HepG2 (cell line): ENCODE results near the gene ERC1. TPM values are rescaled to one million over a fixed set of nuclear protein-coding genes. Genes with fewer than 3 reads are reported as not detected.

Source experiments
- ATAC-seq: fragments of 200-7000 bp; cut with Tn5 transposase; 3 replicates; pipeline ENCODE4 v1.9.1; 2020; ENCODE audit warnings: mild to moderate bottlenecking, moderate library complexity
- BruUV-seq: library from RNA; stranded (reverse); fragments of 400-500 nt; replicated peaks from 2 replicates; lab custom pipeline; 2021; lab: Mats Ljungman, UMichigan
- CTCF ChIA-PET: fragments of 300-600 bp; formaldehyde crosslinking; extraction: SDS; loops from one replicate; lab custom pipeline; 2021; ENCODE audit warnings: low total read pairs, inconsistent platforms, low intra/inter-chr PET ratio; lab: Yijun Ruan, JAX
- POLR2A ChIA-PET: fragments of 350-600 bp; sonication (Branson Sonifier 250); formaldehyde crosslinking; loops from one replicate; lab custom pipeline; 2020; ENCODE audit warnings: antibody characterized with exemption, inconsistent platforms; lab: Yijun Ruan, JAX
- DNase-seq: peaks from one replicate; pipeline ENCODE4 v3.0.0-alpha.2; 2015; ENCODE audit warnings: low spot score
- FAIRE-seq: peaks from 3 replicates; lab custom pipeline; 2011; peaks lifted over from hg19 to GRCh38; lab: Jason Lieb, UNC
- H2AFZ ChIP-seq: one replicate; pipeline ENCODE4 v1.6.1; 2011; ENCODE audit warnings: low read length, inconsistent platforms
- H3K27ac ChIP-seq: fragments of 300-600 bp; 3 replicates; pipeline ENCODE4 v1.8.0; 2011; ENCODE audit warnings: mixed run types, mild to moderate bottlenecking, mixed read lengths, low read length, inconsistent platforms; ENCODE audit not compliant: insufficient read depth; ENCODE audit errors: extremely low read length
- H3K27me3 ChIP-seq, 2 experiments: fragments of 200-600 bp in 1 of 2; 2 replicates in 1 of 2; 3 replicates in 1 of 2; pipeline versions ENCODE4 v1.6.0 to v1.8.0; 2011; ENCODE audit warnings: low read length in 2 of 2, mild to moderate bottlenecking in 2 of 2, moderate library complexity in 2 of 2, inconsistent platforms in 1 of 2; ENCODE audit not compliant: insufficient read depth in 2 of 2, control insufficient read depth in 1 of 2
- H3K36me3 ChIP-seq, 2 experiments: fragments of 200-600 bp in 1 of 2; replicated peaks in 1 of 2; 2 replicates in 1 of 2; 3 replicates in 1 of 2; pipeline versions ENCODE4 v1.5.1 to v1.8.0; 2011; ENCODE audit warnings: low read length in 2 of 2, inconsistent platforms in 1 of 2; ENCODE audit not compliant: insufficient read depth in 2 of 2, control insufficient read depth in 1 of 2
- H3K4me1 ChIP-seq: 2 replicates; pipeline ENCODE4 v1.5.1; 2012; ENCODE audit warnings: low read length, inconsistent platforms; ENCODE audit not compliant: insufficient read depth
- H3K4me2 ChIP-seq: 2 replicates; pipeline ENCODE4 v1.6.0; 2011; ENCODE audit warnings: low read depth, low read length, inconsistent platforms
- H3K4me3 ChIP-seq, 3 experiments: fragments of 200-600 bp in 1 of 3; sonication (generic), shearing (Covaris generic) in 1 of 3; replicated peaks in 1 of 3; 2 replicates each; pipeline ENCODE4 v1.5.1; 2011 to 2016; ENCODE audit warnings: low read length in 3 of 3, inconsistent platforms in 2 of 3, low read depth in 2 of 3, mild to moderate bottlenecking in 2 of 3, control low read depth in 1 of 3, mixed read lengths in 1 of 3; ENCODE audit not compliant: insufficient read depth in 1 of 3
- H3K79me2 ChIP-seq: one replicate; pipeline ENCODE4 v1.6.1; 2011; ENCODE audit warnings: low read length, inconsistent platforms; ENCODE audit not compliant: insufficient read depth
- H3K9ac ChIP-seq: 2 replicates; pipeline ENCODE4 v1.6.0; 2011; ENCODE audit warnings: mild to moderate bottlenecking, low read depth, low read length, inconsistent platforms; ENCODE audit not compliant: insufficient read depth
- H3K9me3 ChIP-seq: 2 replicates; pipeline ENCODE4 v1.5.1; 2012; ENCODE audit warnings: mild to moderate bottlenecking, low read length
- H4K20me1 ChIP-seq: 2 replicates; pipeline ENCODE4 v1.6.0; 2011; ENCODE audit warnings: inconsistent platforms, mild to moderate bottlenecking, low read length, moderate library complexity; ENCODE audit not compliant: insufficient read depth
- BORCS8-MEF2B ChIP-seq: sonication (generic); formaldehyde crosslinking; IDR thresholded peaks from 2 replicates; pipeline ENCODE4 v1.8.0; 2022; ENCODE audit warnings: mild to moderate bottlenecking, missing genetic modification reagents
- CEBPB ChIP-seq: IDR thresholded peaks from 2 replicates; pipeline ENCODE4 v1.6.1; 2011; ENCODE audit warnings: low read depth, low read length, improper control_type of control experiment, borderline replicate concordance
- GLI4 ChIP-seq: sonication (generic); formaldehyde crosslinking; IDR thresholded peaks from 2 replicates; pipeline ENCODE4 v1.5.1; 2020; ENCODE audit warnings: missing genetic modification reagents, mild to moderate bottlenecking, moderate library complexity, borderline replicate concordance
- JUND ChIP-seq: sonication (generic); formaldehyde crosslinking; IDR thresholded peaks from 2 replicates; pipeline ENCODE4 v1.8.0; 2022; ENCODE audit warnings: mild to moderate bottlenecking, missing genetic modification reagents
- KDM5B ChIP-seq: sonication (generic); formaldehyde crosslinking; IDR thresholded peaks from 2 replicates; pipeline ENCODE4 v1.4.0; 2020; ENCODE audit warnings: missing genetic modification reagents, mild to moderate bottlenecking, borderline replicate concordance
- MBNL3 ChIP-seq: fragments of 250-450 bp; sonication (Bioruptor Pico); conservative IDR thresholded peaks from 2 replicates; pipeline ENCODE4 v1.8.0; 2022; ENCODE audit warnings: mild to moderate bottlenecking, inconsistent platforms
- NFE2 ChIP-seq: sonication (generic); formaldehyde crosslinking; IDR thresholded peaks from 2 replicates; pipeline ENCODE4 v1.4.0; 2020; ENCODE audit warnings: missing genetic modification reagents
- RAD51 ChIP-seq: fragments of 450-650 bp; IDR thresholded peaks from 2 replicates; pipeline ENCODE4 v1.6.1; 2016; ENCODE audit warnings: borderline replicate concordance
- SALL2 ChIP-seq: sonication (generic); formaldehyde crosslinking; IDR thresholded peaks from 2 replicates; pipeline ENCODE4 v1.8.1; 2023; ENCODE audit warnings: mild to moderate bottlenecking, missing genetic modification reagents, inconsistent platforms
- SIN3B ChIP-seq: fragments of 150-350 bp; IDR thresholded peaks from 2 replicates; pipeline ENCODE4 v1.6.1; 2014; ENCODE audit warnings: low read length
- SMYD3 ChIP-seq: sonication (generic); formaldehyde crosslinking; IDR thresholded peaks from 2 replicates; pipeline ENCODE4 v1.8.1; 2023; ENCODE audit warnings: mild to moderate bottlenecking, missing genetic modification reagents
- XBP1 ChIP-seq: sonication (generic); formaldehyde crosslinking; IDR thresholded peaks from 2 replicates; pipeline ENCODE4 v1.5.0; 2020; ENCODE audit warnings: missing genetic modification reagents
- ZC3H4 ChIP-seq: sonication (generic); formaldehyde crosslinking; IDR thresholded peaks from 2 replicates; pipeline ENCODE4 v1.4.0; 2020; ENCODE audit warnings: missing genetic modification reagents, borderline replicate concordance
- ZNF124 ChIP-seq: sonication (generic); formaldehyde crosslinking; IDR thresholded peaks from 2 replicates; pipeline ENCODE4 v1.4.0; 2020; ENCODE audit warnings: missing genetic modification reagents
- ZNF205 ChIP-seq: IDR thresholded peaks from 2 replicates; pipeline ENCODE4 v1.6.1; 2018; ENCODE audit warnings: missing biosample characterization, missing genetic modification reagents
- ZNF281 ChIP-seq: sonication (generic); formaldehyde crosslinking; IDR thresholded peaks from 2 replicates; pipeline ENCODE4 v1.4.0; 2020; ENCODE audit warnings: missing genetic modification reagents, borderline replicate concordance
- ZNF3 ChIP-seq: IDR thresholded peaks from 2 replicates; pipeline ENCODE4 v1.7.0; 2017; ENCODE audit warnings: inconsistent platforms
- ZNF607 ChIP-seq: sonication (generic); formaldehyde crosslinking; IDR thresholded peaks from 2 replicates; pipeline ENCODE4 v1.5.1; 2020; ENCODE audit warnings: missing genetic modification reagents, mild to moderate bottlenecking, borderline replicate concordance
- WGBS: methylation state at CpG from one replicate; pipeline ENCODE4 v1.1.6; 2017; ENCODE audit warnings: low lambda C conversion rate; 5-methylcytosine and 5-hydroxymethylcytosine counted together
- in situ Hi-C: cut with HindIII; loops from 2 replicates; pipeline ENCODE4 v1.10.0; 2017; ENCODE audit warnings: low pct_unique_long_range_greater_than_20kb; ENCODE audit not compliant: extremely low pct_ligation_motif_present
- intact Hi-C: fragments of 100-400 bp; cut with micrococcal nuclease; formaldehyde crosslinking; loops from one replicate; pipeline ENCODE4 v1.10.0; 2022; ENCODE audit not compliant: unreplicated experiment
- polyA plus RNA-seq, 8 experiments: library from polyadenylated mRNA; depleted of rRNA in 3 of 8; stranded (reverse) in 7 of 8; unstranded in 1 of 8; fragments of >200 nt; fragmentation: Illumina TruSeq in 4 of 8; extraction: Trizol in 4 of 8; gene quantifications; 2 replicates each; pipeline versions ENCODE4 v1.2.1 to v1.2.3, GENCODE V29; 2011 to 2016; ENCODE audit warnings: low read depth in 4 of 8, missing spikeins in 1 of 8, mixed read lengths in 1 of 8; ENCODE audit not compliant: insufficient read depth in 1 of 8
- total RNA-seq, 5 experiments: library from RNA; depleted of rRNA; stranded (reverse); fragments of >200 nt; fragmentation: Illumina TruSeq; extraction: Trizol; gene quantifications; 2 replicates each; pipeline ENCODE4 v1.2.3, GENCODE V29; 2016; ENCODE audit warnings: low read depth in 1 of 5

The ERC1 gene
- total and polyA plus RNA-seq, 2 of the 13 experiments (the other 11 are each of a cell fraction or from before 2014, with no cell fraction given) = 6.1 to 12.4 TPM

DNA sequence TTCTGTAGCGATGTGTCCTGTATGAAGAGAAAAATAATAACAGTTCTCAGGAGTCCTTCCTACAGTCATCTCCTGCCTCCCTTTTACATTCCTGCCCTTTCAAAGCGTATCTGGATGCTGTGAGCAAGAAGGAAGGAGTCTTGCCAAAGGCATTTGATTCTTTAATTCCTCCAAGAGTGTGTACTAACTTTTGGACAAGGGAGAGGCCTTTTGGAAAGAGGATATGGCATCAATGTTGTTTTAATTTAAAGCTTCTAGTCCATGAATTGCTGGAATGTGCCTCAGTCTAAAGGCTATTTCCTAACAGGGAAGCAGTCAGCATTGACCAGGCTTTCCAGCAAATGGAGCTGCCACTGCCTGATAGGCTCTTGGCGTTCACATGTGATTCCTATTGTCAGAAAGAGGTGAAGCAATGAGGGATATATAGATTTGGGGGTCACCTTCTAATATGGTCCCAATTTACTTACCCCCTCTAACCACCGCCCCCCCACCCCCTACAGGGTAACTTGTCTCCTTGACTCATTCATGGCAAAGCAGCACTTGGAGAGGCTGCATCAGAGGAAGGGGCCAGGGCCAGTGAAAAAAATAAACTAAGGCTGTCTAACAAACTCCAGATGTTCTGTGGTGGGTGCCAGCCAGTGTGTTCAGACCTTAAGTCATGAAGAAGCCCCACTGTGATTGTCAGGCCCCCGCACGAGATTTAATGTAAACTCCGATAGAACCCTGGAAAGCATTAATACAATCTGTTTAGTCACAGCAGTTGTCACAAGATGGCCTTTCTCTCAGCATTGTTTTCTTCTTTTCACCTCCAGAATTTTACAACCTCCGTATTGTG is 383.1 kb downstream of the ERC1 start:
- no TSS peak for BruUV-seq
- no peaks in the 10 kb centered on the region for H3K27me3 ChIP-seq
- DNase-seq (no peak), FAIRE-seq (no peak), ATAC-seq (no peak)
- ChIA-PET POLR2A (no interaction called here), CTCF (no interaction called here)
- intact Hi-C loops = no loop called here
- H3K9ac ChIP-seq = no peak overlapping the region
- H2AFZ ChIP-seq = no peak overlapping the region
- H3K4me1 ChIP-seq = peaks cover 11% of the 10 kb centered on the region
- no peaks in the 10 kb centered on the region for H3K9me3 ChIP-seq
- H3K36me3 ChIP-seq = peaks cover 0 to 12% of the 10 kb centered on the region in 2 experiments; a peak in 2 of 5 replicates
- in situ Hi-C loops = no loop called here
- no peak overlapping the region for H3K27ac ChIP-seq
- H3K4me2 ChIP-seq = no peak overlapping the region
- H3K79me2 ChIP-seq = no peaks in the 10 kb centered on the region
- no peaks in the 10 kb centered on the region for H4K20me1 ChIP-seq
- over 99% methylated on average over 8 of the region's 8 CpGs for WGBS
- H3K4me3 ChIP-seq = no peak overlapping the region
- no peak for TF ChIP-seq ZNF3
- TF ChIP-seq NFE2 (CRISPR knock-in tag) = no peak
- TF ChIP-seq MBNL3 (CRISPR knock-in tag) = no peak
- no peak for TF ChIP-seq SALL2 (CRISPR knock-in tag)
- TF ChIP-seq KDM5B (CRISPR knock-in tag) = no peak
- no peak for TF ChIP-seq SMYD3 (CRISPR knock-in tag)

DNA sequence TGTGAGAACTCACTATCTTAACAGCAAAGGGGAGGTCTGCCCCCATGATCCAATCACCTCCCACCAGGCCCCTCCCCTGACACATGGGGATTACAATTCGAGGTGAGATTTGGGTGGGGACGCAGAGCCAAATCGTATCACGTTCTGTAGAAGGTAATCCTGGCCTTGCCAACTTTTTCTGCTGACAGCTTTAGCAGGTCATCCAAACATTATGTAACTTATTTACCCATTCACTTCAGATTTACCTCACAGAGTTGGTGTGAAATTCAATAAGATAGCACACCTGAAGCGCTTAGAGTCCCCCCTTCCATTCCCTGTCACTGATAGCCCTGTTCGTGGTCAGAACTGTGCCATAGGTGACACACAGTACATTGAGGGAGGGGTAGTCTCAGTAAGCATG is 384.3 kb downstream of the ERC1 start:
- H3K79me2 ChIP-seq = no peaks in the 10 kb centered on the region
- BruUV-seq = no TSS peak
- H3K9ac ChIP-seq = no peak overlapping the region
- ATAC-seq (no peak), DNase-seq (no peak), FAIRE-seq (no peak)
- CTCF ChIA-PET = no interaction called here
- in situ Hi-C loops = no loop called here
- H3K4me3 ChIP-seq = no peak overlapping the region
- H4K20me1 ChIP-seq = no peaks in the 10 kb centered on the region
- H3K36me3 ChIP-seq = peaks cover 0 to 12% of the 10 kb centered on the region in 2 experiments; a peak in 2 of 5 replicates
- no peaks in the 10 kb centered on the region for H3K9me3 ChIP-seq
- intact Hi-C loops = no loop called here
- H3K27me3 ChIP-seq = no peaks in the 10 kb centered on the region
- POLR2A ChIA-PET = no interaction called here
- no peak overlapping the region for H3K27ac ChIP-seq
- peaks cover 11% of the 10 kb centered on the region for H3K4me1 ChIP-seq
- no peak overlapping the region for H2AFZ ChIP-seq
- WGBS = 96% methylated on average over 6 of the region's 6 CpGs
- H3K4me2 ChIP-seq = no peak overlapping the region
- TF ChIP-seq SIN3B = no peak
- no peak for TF ChIP-seq ZNF281 (CRISPR knock-in tag)
- TF ChIP-seq ZNF607 (CRISPR knock-in tag) = no peak
- no peak for TF ChIP-seq ZNF124 (CRISPR knock-in tag)
- no peak for TF ChIP-seq CEBPB
- TF ChIP-seq RAD51 = no peak
- no peak for TF ChIP-seq XBP1
- TF ChIP-seq GLI4 (CRISPR knock-in tag) = no peak
- no peak for TF ChIP-seq ZC3H4 (CRISPR knock-in tag)
- no peak for TF ChIP-seq BORCS8-MEF2B
- TF ChIP-seq JUND = no peak
- no peak for TF ChIP-seq ZNF205
